Thyroid gland (tissue), 4 donors: Measurements from ENCODE around the gene FAM171A1. TPM values are rescaled to one million over a fixed set of nuclear protein-coding genes. Genes with fewer than 3 reads are reported as not detected.
A peak's percentile ranks its signal among the peaks of the same experiment; 100 is the strongest.

Experiments
- DNase-seq, 2 donors: peaks; one replicate each; pipeline ENCODE4 v3.0.0-alpha.2; 2019
- H3K27ac ChIP-seq, 3 donors: fragments of 200-600 bp; sonication (generic); 1 replicate in 2 of 3; 2 replicates in 1 of 3; pipeline ENCODE4 v1.5.1; 2016 to 2019; ENCODE audit warnings: mild to moderate bottlenecking in 1 of 3, moderate library complexity in 1 of 3
- H3K27me3 ChIP-seq: fragments of 200-600 bp; sonication (generic); one replicate; pipeline ENCODE4 v1.5.1; 2019
- H3K36me3 ChIP-seq, 2 donors: fragments of 200-600 bp; sonication (generic); one replicate each; pipeline ENCODE4 v1.5.1; 2016 to 2019
- H3K4me1 ChIP-seq, 2 donors: fragments of 200-600 bp; sonication (generic); one replicate each; pipeline ENCODE4 v1.5.1; 2017 to 2019
- H3K4me3 ChIP-seq, 3 donors: fragments of 200-600 bp; sonication (generic); replicated peaks in 1 of 3; 1 replicate in 2 of 3; 2 replicates in 1 of 3; pipeline ENCODE4 v1.5.1; 2016; ENCODE audit warnings: mild to moderate bottlenecking in 1 of 3
- H3K9me3 ChIP-seq: fragments of 200-600 bp; sonication (generic); one replicate; pipeline ENCODE4 v1.5.1; 2017
- CTCF ChIP-seq, 6 experiments: fragments of 200-600 bp in 3 of 6; fragments of 450-650 bp in 3 of 6; sonication (generic) in 3 of 6; IDR thresholded peaks; one replicate each; pipeline ENCODE4 v1.5.1; 2016 to 2019; ENCODE audit warnings: antibody characterized with exemption in 6 of 6, mild to moderate bottlenecking in 2 of 6, inconsistent platforms in 1 of 6, moderate library complexity in 1 of 6
- POLR2A ChIP-seq, 2 donors: fragments of 450-650 bp; IDR thresholded peaks; one replicate each; pipeline ENCODE4 v1.6.1; 2017; ENCODE audit warnings: antibody characterized with exemption in 2 of 2, mild to moderate bottlenecking in 2 of 2, moderate library complexity in 1 of 2
- WGBS, 2 donors: methylation state at CpG; one replicate each; pipeline ENCODE4 v1.1.5; 2017; 5-methylcytosine and 5-hydroxymethylcytosine counted together
- intact Hi-C: fragments of 100-400 bp; cut with DNase I; formaldehyde crosslinking; loops from one replicate; pipeline ENCODE4 v1.15.1; 2023
- total RNA-seq, 4 donors: library from RNA; depleted of rRNA; stranded (reverse); fragments of >200 nt; gene quantifications; one replicate each; pipeline ENCODE4 v1.2.3, GENCODE V29; 2016

Gene FAM171A1
- total RNA-seq, 4 donors from 2014 or later, result 10.2 to 14.9 (median 13.3) TPM

- Histone ChIP-seq H3K4me3 (no peak overlapping the region), H3K27ac (no peak overlapping the region)
- 74 to 80% methylated on average over 6 of the region's 6 CpGs for WGBS, 2 donors
These were observed 169.3 kb downstream of the FAM171A1 start for GRCh38 chr10:15201589-15202300.

GRCh38 chr10:15200626-15201025, 170.5 kb downstream of the FAM171A1 start:
- WGBS, 2 donors, result 62 to 64% methylated on average over 2 of the region's 2 CpGs
- no peak for DNase-seq

More at GRCh38 chr10:15201589-15202300, 169.3 kb downstream of the FAM171A1 start:
- no peak for DNase-seq
- no peak for TF ChIP-seq CTCF (IDR thresholded peaks at IDR 0.05)
- no peak for TF ChIP-seq POLR2A (IDR thresholded peaks at IDR 0.05)
- Histone ChIP-seq H3K4me1 (no peaks in the 10 kb centered on the region), H3K27me3 (no peaks in the 10 kb centered on the region), H3K36me3 (no peaks in the 10 kb centered on the region), H3K9me3 (no peaks in the 10 kb centered on the region)
- intact Hi-C loops, result no loop called here

GRCh38 chr10:15197911-15198310, 173.2 kb downstream of the FAM171A1 start:
- no peaks in the 10 kb centered on the region for H3K9me3 ChIP-seq
- no peaks in the 10 kb centered on the region for H3K4me1 ChIP-seq
- TF ChIP-seq POLR2A (IDR thresholded peaks at IDR 0.05) (no peak), CTCF (IDR thresholded peaks at IDR 0.05) (no peak)
- H3K36me3 ChIP-seq, result no peaks in the 10 kb centered on the region
- DNase-seq, result no peak
- H3K27ac ChIP-seq, result no peak overlapping the region
- H3K27me3 ChIP-seq, result no peaks in the 10 kb centered on the region
- H3K4me3 ChIP-seq, result no peak overlapping the region
- intact Hi-C loops, result no loop called here
- WGBS, 2 donors, result 91 to 100% methylated on average over 2 to 4 of the region's 4 CpGs

More at GRCh38 chr10:15200626-15201025, 170.5 kb downstream of the FAM171A1 start:
- no peaks in the 10 kb centered on the region for H3K36me3 ChIP-seq
- H3K4me3 ChIP-seq, result no peak overlapping the region
- no peaks in the 10 kb centered on the region for H3K4me1 ChIP-seq
- no peak for TF ChIP-seq CTCF (IDR thresholded peaks at IDR 0.05)
- TF ChIP-seq POLR2A (IDR thresholded peaks at IDR 0.05), result no peak
- H3K27me3 ChIP-seq, result no peaks in the 10 kb centered on the region
- intact Hi-C loops, result no loop called here
- H3K9me3 ChIP-seq, result no peaks in the 10 kb centered on the region
- no peak overlapping the region for H3K27ac ChIP-seq

GRCh38 chr10:15197276-15197675, 173.8 kb downstream of the FAM171A1 start:
- Histone ChIP-seq H3K9me3 (no peaks in the 10 kb centered on the region), H3K4me1 (no peaks in the 10 kb centered on the region), H3K4me3 (no peak overlapping the region), H3K36me3 (no peaks in the 10 kb centered on the region), H3K27ac (no peak overlapping the region), H3K27me3 (no peaks in the 10 kb centered on the region)
- WGBS, 2 donors, result 68 to 73% methylated on average over 2 of the region's 2 CpGs
- no peak for DNase-seq
- intact Hi-C loops, result no loop called here
- TF ChIP-seq CTCF (IDR thresholded peaks at IDR 0.05), result no peak
- TF ChIP-seq POLR2A (IDR thresholded peaks at IDR 0.05), result no peak

- intact Hi-C loops, result no loop called here
- WGBS, 2 donors, result 53 to 65% methylated on average over 12 of the region's 12 CpGs
- Histone ChIP-seq H3K27me3 (no peaks in the 10 kb centered on the region), H3K9me3 (no peaks in the 10 kb centered on the region), H3K36me3 (no peaks in the 10 kb centered on the region), H3K4me1 (no peaks in the 10 kb centered on the region), H3K4me3 (no peak overlapping the region), H3K27ac (no peak overlapping the region)
- no peak for TF ChIP-seq POLR2A (IDR thresholded peaks at IDR 0.05)
- TF ChIP-seq CTCF (IDR thresholded peaks at IDR 0.05), result no peak
- peak in 1 of 2 donors; percentile 12 for DNase-seq
These were observed 174.9 kb downstream of the FAM171A1 start for GRCh38 chr10:15196021-15196834.
